H9 (cell line): ENCODE measurements around the gene STYXL1. TPM values are rescaled to one million over a fixed set of nuclear protein-coding genes. Genes with fewer than 3 reads are reported as not detected.

ENCODE experiments used
- DNase-seq: peaks from one replicate; pipeline ENCODE4 v3.0.0-alpha.2; 2017
- H2AFZ ChIP-seq: one replicate; pipeline ENCODE4 v1.6.1; 2013; ENCODE audit warnings: mild to moderate bottlenecking, low read length, control low read depth, moderate library complexity
- H2AK5ac ChIP-seq: 2 replicates; pipeline ENCODE4 v1.6.1; 2013; ENCODE audit warnings: low read length, control low read depth, mixed read lengths; ENCODE audit not compliant: insufficient read length
- H2BK120ac ChIP-seq: one replicate; pipeline ENCODE4 v1.6.1; 2013; ENCODE audit warnings: low read depth, mild to moderate bottlenecking, low read length, control low read depth, inconsistent platforms; ENCODE audit not compliant: poor library complexity, severe bottlenecking
- H2BK12ac ChIP-seq: 2 replicates; pipeline ENCODE4 v1.6.1; 2013; ENCODE audit warnings: low read length, control low read depth, mixed read lengths, low read depth; ENCODE audit not compliant: insufficient read length
- H2BK15ac ChIP-seq: 2 replicates; pipeline ENCODE4 v1.6.1; 2013; ENCODE audit warnings: low read depth, low read length, control low read depth
- H2BK20ac ChIP-seq: one replicate; pipeline ENCODE4 v1.6.1; 2013; ENCODE audit warnings: low read depth, mild to moderate bottlenecking, low read length, control low read depth, inconsistent platforms; ENCODE audit not compliant: poor library complexity, severe bottlenecking
- H2BK5ac ChIP-seq: 2 replicates; pipeline ENCODE4 v1.6.1; 2013; ENCODE audit warnings: low read length, control low read depth, mixed read lengths; ENCODE audit not compliant: insufficient read length
- H3K14ac ChIP-seq: 2 replicates; pipeline ENCODE4 v1.6.1; 2013; ENCODE audit warnings: low read length, control low read depth; ENCODE audit not compliant: insufficient read depth
- H3K18ac ChIP-seq: 2 replicates; pipeline ENCODE4 v1.6.1; 2013; ENCODE audit warnings: low read depth, mild to moderate bottlenecking, mixed read lengths, low read length, control low read depth; ENCODE audit not compliant: insufficient read length
- H3K23ac ChIP-seq: 2 replicates; pipeline ENCODE4 v1.6.1; 2013; ENCODE audit warnings: low read length, control low read depth, mixed read lengths, low read depth; ENCODE audit not compliant: insufficient read length
- H3K23me2 ChIP-seq: 2 replicates; pipeline ENCODE4 v1.6.1; 2013; ENCODE audit warnings: low read depth, mild to moderate bottlenecking, mixed read lengths, low read length, control low read depth; ENCODE audit not compliant: insufficient read length, poor library complexity, severe bottlenecking
- H3K27ac ChIP-seq: 2 replicates; pipeline ENCODE4 v1.5.1; 2013; ENCODE audit warnings: low read length, control low read depth, mixed read lengths, low read depth; ENCODE audit not compliant: insufficient read length
- H3K27me3 ChIP-seq: 2 replicates; pipeline ENCODE4 v1.6.1; 2013; ENCODE audit warnings: low read length, control low read depth, inconsistent platforms; ENCODE audit not compliant: insufficient read depth
- H3K4ac ChIP-seq: 2 replicates; pipeline ENCODE4 v1.6.1; 2013; ENCODE audit warnings: low read depth, mild to moderate bottlenecking, control low read depth, inconsistent platforms, low read length, moderate library complexity
- H3K4me1 ChIP-seq: 2 replicates; pipeline ENCODE4 v1.6.1; 2013; ENCODE audit warnings: low read length, control low read depth, inconsistent platforms; ENCODE audit not compliant: insufficient read depth
- H3K4me2 ChIP-seq: 2 replicates; pipeline ENCODE4 v1.6.1; 2013; ENCODE audit warnings: low read length, control low read depth, mixed read lengths; ENCODE audit not compliant: insufficient read length, insufficient read depth
- H3K56ac ChIP-seq: 2 replicates; pipeline ENCODE4 v1.6.1; 2013; ENCODE audit warnings: low read depth, mild to moderate bottlenecking, mixed read lengths, low read length, control low read depth; ENCODE audit not compliant: insufficient read length
- H3K79me1 ChIP-seq: 2 replicates; pipeline ENCODE4 v1.6.1; 2013; ENCODE audit warnings: low read depth, mild to moderate bottlenecking, moderate library complexity, low read length, control low read depth, inconsistent platforms; ENCODE audit not compliant: insufficient read depth, poor library complexity, severe bottlenecking
- H3K79me2 ChIP-seq: 2 replicates; pipeline ENCODE4 v1.6.1; 2013; ENCODE audit warnings: low read length, control low read depth, inconsistent platforms; ENCODE audit not compliant: insufficient read depth
- H3K9ac ChIP-seq: 2 replicates; pipeline ENCODE4 v1.6.1; 2013; ENCODE audit warnings: low read length, control low read depth, mixed read lengths; ENCODE audit not compliant: insufficient read length; ENCODE audit errors: extremely low read depth
- H3K9me3 ChIP-seq: one replicate; pipeline ENCODE4 v1.6.1; 2013; ENCODE audit warnings: low read depth, low read length, inconsistent platforms; ENCODE audit not compliant: control insufficient read depth
- H3T11ph ChIP-seq: one replicate; pipeline ENCODE4 v1.6.1; 2013; ENCODE audit warnings: mild to moderate bottlenecking, low read length, control low read depth, inconsistent platforms
- H4K20me1 ChIP-seq: one replicate; pipeline ENCODE4 v1.6.1; 2013; ENCODE audit not compliant: control insufficient read depth, insufficient read length, insufficient read depth
- H4K5ac ChIP-seq: 2 replicates; pipeline ENCODE4 v1.6.1; 2013; ENCODE audit warnings: low read depth, mild to moderate bottlenecking, mixed read lengths, low read length, control low read depth; ENCODE audit not compliant: insufficient read length
- H4K8ac ChIP-seq: replicated peaks from 2 replicates; pipeline ENCODE4 v1.6.1; 2013; ENCODE audit warnings: low read length, control low read depth, mixed read lengths, low read depth; ENCODE audit not compliant: insufficient read length
- H4K91ac ChIP-seq: 2 replicates; pipeline ENCODE4 v1.6.1; 2013; ENCODE audit warnings: low read depth, mild to moderate bottlenecking, moderate library complexity, mixed read lengths, low read length, control low read depth; ENCODE audit not compliant: insufficient read length
- H3K27ac Mint-ChIP-seq, 3 experiments: 2 replicates in 2 of 3; 3 replicates in 1 of 3; pipeline ENCODE4 v1.8.0; 2020 to 2021; ENCODE audit warnings: mixed read lengths in 3 of 3, mild to moderate bottlenecking in 1 of 3, moderate library complexity in 1 of 3
- H3K27me3 Mint-ChIP-seq: 2 replicates; pipeline ENCODE4 v1.8.0; 2021; ENCODE audit warnings: low read depth, mild to moderate bottlenecking, moderate library complexity, mixed read lengths
- H3K36me3 Mint-ChIP-seq, 3 experiments: 2 replicates in 2 of 3; 3 replicates in 1 of 3; pipeline ENCODE4 v1.8.0; 2020 to 2021; ENCODE audit warnings: low read depth in 3 of 3, mixed read lengths in 3 of 3; ENCODE audit not compliant: insufficient read depth in 1 of 3
- H3K4me1 Mint-ChIP-seq, 2 experiments: 2 replicates each; pipeline ENCODE4 v1.8.0; 2020; ENCODE audit warnings: mixed read lengths in 2 of 2
- H3K4me3 Mint-ChIP-seq, 2 experiments: 2 replicates in 1 of 2; 3 replicates in 1 of 2; pipeline ENCODE4 v1.8.0; 2020 to 2021; ENCODE audit warnings: mild to moderate bottlenecking in 2 of 2, mixed read lengths in 2 of 2, moderate library complexity in 1 of 2
- H3K9me3 Mint-ChIP-seq, 2 experiments: 2 replicates in 1 of 2; 3 replicates in 1 of 2; pipeline ENCODE4 v1.8.0; 2020; ENCODE audit warnings: mild to moderate bottlenecking in 2 of 2, mixed read lengths in 2 of 2, moderate library complexity in 1 of 2
- CTCF ChIP-seq: fragments of 200-600 bp; sonication (generic); conservative IDR thresholded peaks from 3 replicates; pipeline ENCODE4 v1.8.0; 2021; ENCODE audit warnings: antibody characterized with exemption, mild to moderate bottlenecking
- WGBS: extraction: QIAGEN DNeasy Blood & Tissue Kit; methylation state at CpG from one replicate; pipeline ENCODE4 v1.1.7; 2013; ENCODE audit warnings: missing lambda C conversion rate, low lambda C conversion rate, mixed read lengths; ENCODE audit not compliant: insufficient read length; ENCODE audit errors: extremely low coverage; 5-methylcytosine and 5-hydroxymethylcytosine counted together
- total RNA-seq: library from RNA; stranded (reverse); gene quantifications from 2 replicates; pipeline ENCODE4 v1.2.1, GENCODE V29; 2021

STYXL1 gene
- total RNA-seq, 1 experiment from 2014 or later = 38.7 TPM

GRCh38 chr7:75961218-75961617 is 86.6 kb downstream of the STYXL1 start:
- Histone ChIP-seq H3K9ac (no peak overlapping the region), H3K79me2 (no peaks in the 10 kb centered on the region), H3K4me2 (no peak overlapping the region), H3K79me1 (no peaks in the 10 kb centered on the region), H4K20me1 (no peaks in the 10 kb centered on the region), H4K5ac (no peak overlapping the region), H2AFZ (no peak overlapping the region), H3K27me3 (no peaks in the 10 kb centered on the region), H2BK120ac (no peak overlapping the region), H4K91ac (no peak overlapping the region), H4K8ac (no peak overlapping the region), H3K14ac (no peak overlapping the region), H3K4me1 (no peaks in the 10 kb centered on the region), H3K4ac (no peak overlapping the region), H3K18ac (no peak overlapping the region), H3K56ac (no peak overlapping the region), H3T11ph (no peak overlapping the region), H3K9me3 (no peaks in the 10 kb centered on the region), H3K27ac (no peak overlapping the region), H2BK20ac (no peak overlapping the region), H3K23me2 (no peaks in the 10 kb centered on the region), H2BK5ac (no peak overlapping the region), H3K23ac (no peak overlapping the region), H2BK15ac (no peak overlapping the region), H2BK12ac (no peak overlapping the region), H2AK5ac (no peak overlapping the region)
- H3K9me3 Mint-ChIP-seq = no peaks in the 10 kb centered on the region
- TF ChIP-seq CTCF = peak; percentile 55
- peaks cover 16% of the 10 kb centered on the region in 2 experiments for H3K4me1 Mint-ChIP-seq
- H3K4me3 Mint-ChIP-seq = no peak overlapping the region
- H3K36me3 Mint-ChIP-seq = peaks cover 17 to 47% (median 44%) of the 10 kb centered on the region in 3 experiments; a peak in 6 of 7 replicates
- H3K27ac Mint-ChIP-seq = peak overlapping the region in 1 of 3 experiments; percentile 58; a peak in 2 of 7 replicates
- H3K27me3 Mint-ChIP-seq = no peaks in the 10 kb centered on the region
- DNase-seq = no peak
- no CpG with 5 or more reads among the region's 7 CpGs for WGBS
